ENCODE measurements around the gene DLGAP3.

- TF ChIP-seq CTCF (IDR thresholded peaks at IDR 0.05) (no peak), POLR2A (IDR thresholded peaks at IDR 0.05) (no peak), POLR2AphosphoS5 (IDR thresholded peaks at IDR 0.05) (no peak), EP300 (IDR thresholded peaks at IDR 0.05) (no peak)
These were observed 21.9 kb downstream of the DLGAP3 start for GRCh38 chr1:34907487-34908090.

Measured in upper lobe of left lung (tissue), 4 donors.